Measurements from ENCODE around the gene SMC5. TPM values are rescaled to one million over a fixed set of nuclear protein-coding genes. Genes with fewer than 3 reads are reported as not detected.
A peak's percentile ranks its signal among the peaks of the same experiment; 100 is the strongest.

SMC5 gene
- total and polyA plus RNA-seq, 2 of the 13 experiments (the other 11 are each of a cell fraction or from before 2014, with no cell fraction given), result 7.2 to 26.7 TPM

- TF ChIP-seq ZNF740 (CRISPR knock-in tag; IDR thresholded peaks at IDR 0.05), result no peak
- peak; percentile 73 for TF ChIP-seq PHF20 (CRISPR knock-in tag; IDR thresholded peaks at IDR 0.05)
- TF ChIP-seq, protein P1, sequence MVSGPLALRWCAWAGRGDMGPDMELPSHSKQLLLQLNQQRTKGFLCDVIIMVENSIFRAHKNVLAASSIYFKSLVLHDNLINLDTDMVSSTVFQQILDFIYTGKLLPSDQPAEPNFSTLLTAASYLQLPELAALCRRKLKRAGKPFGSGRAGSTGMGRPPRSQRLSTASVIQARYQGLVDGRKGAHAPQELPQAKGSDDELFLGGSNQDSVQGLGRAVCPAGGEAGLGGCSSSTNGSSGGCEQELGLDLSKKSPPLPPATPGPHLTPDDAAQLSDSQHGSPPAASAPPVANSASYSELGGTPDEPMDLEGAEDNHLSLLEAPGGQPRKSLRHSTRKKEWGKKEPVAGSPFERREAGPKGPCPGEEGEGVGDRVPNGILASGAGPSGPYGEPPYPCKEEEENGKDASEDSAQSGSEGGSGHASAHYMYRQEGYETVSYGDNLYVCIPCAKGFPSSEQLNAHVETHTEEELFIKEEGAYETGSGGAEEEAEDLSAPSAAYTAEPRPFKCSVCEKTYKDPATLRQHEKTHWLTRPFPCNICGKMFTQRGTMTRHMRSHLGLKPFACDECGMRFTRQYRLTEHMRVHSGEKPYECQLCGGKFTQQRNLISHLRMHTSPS (CRISPR knock-in tag; IDR thresholded peaks at IDR 0.05; ENCODE audit: low read depth), result no peak; the same call in 1 of the 2 replicates
- TF ChIP-seq ZNF441 (CRISPR knock-in tag; IDR thresholded peaks at IDR 0.05; ENCODE audit: borderline replicate concordance), result peak; percentile 63; the same call in 1 of the 2 replicates
- TF ChIP-seq ZNF44 (CRISPR knock-in tag; IDR thresholded peaks at IDR 0.05), result peak; percentile 85
- no peak for TF ChIP-seq MAFG (CRISPR knock-in tag; IDR thresholded peaks at IDR 0.05)
- TF ChIP-seq ZNF558 (CRISPR knock-in tag; IDR thresholded peaks at IDR 0.05; ENCODE audit: borderline replicate concordance), result no peak; the same call in 1 of the 2 replicates
- no peak for TF ChIP-seq CEBPB (IDR thresholded peaks at IDR 0.05; ENCODE audit: borderline replicate concordance, low read depth, low read length)
- peak; percentile 78; the same call in 1 of the 2 replicates for TF ChIP-seq TBX2 (CRISPR knock-in tag; IDR thresholded peaks at IDR 0.05; ENCODE audit: borderline replicate concordance)
- no peak for TF ChIP-seq FOXK2 (IDR thresholded peaks at IDR 0.05)
- no peak for TF ChIP-seq CREB3 (CRISPR knock-in tag; IDR thresholded peaks at IDR 0.05)
- TF ChIP-seq ATF7-NPFF (CRISPR knock-in tag; IDR thresholded peaks at IDR 0.05; ENCODE audit: low read depth), result peak; percentile 81; the same call in 1 of the 2 replicates
- TF ChIP-seq PHF21A (CRISPR knock-in tag; IDR thresholded peaks at IDR 0.05), result peak; percentile 49; the same call in 1 of the 2 replicates
- peak; percentile 49; the same call in 1 of the 2 replicates for TF ChIP-seq DR1 (CRISPR knock-in tag; IDR thresholded peaks at IDR 0.05)
- peak; percentile 67; the same call in 1 of the 2 replicates for TF ChIP-seq KAT8 (CRISPR knock-in tag; IDR thresholded peaks at IDR 0.05)
- TF ChIP-seq ZNF580 (CRISPR knock-in tag; IDR thresholded peaks at IDR 0.05; ENCODE audit: borderline replicate concordance, low read depth), result peak; percentile 70; the same call in 1 of the 2 replicates
- TF ChIP-seq CENPX (CRISPR knock-in tag; IDR thresholded peaks at IDR 0.05), result no peak
- TF ChIP-seq SALL1 (CRISPR knock-in tag; IDR thresholded peaks at IDR 0.05), result peak; percentile 86; the same call in 1 of the 2 replicates
- TF ChIP-seq BORCS8-MEF2B (CRISPR knock-in tag; IDR thresholded peaks at IDR 0.05), result peak; percentile 86
- peak; percentile 62; the same call in 1 of the 2 replicates for TF ChIP-seq SMAD9 (CRISPR knock-in tag; IDR thresholded peaks at IDR 0.05)
- TF ChIP-seq PAF1 (CRISPR knock-in tag; IDR thresholded peaks at IDR 0.05), result no peak
- TF ChIP-seq ZMYM4 (CRISPR knock-in tag; IDR thresholded peaks at IDR 0.05), result peak; percentile 84
- peak; percentile 12; the same call in 1 of the 2 replicates for TF ChIP-seq PITX1 (CRISPR knock-in tag; IDR thresholded peaks at IDR 0.05)
- no peak for TF ChIP-seq PTBP1 (IDR thresholded peaks at IDR 0.05; ENCODE audit: low read depth, low read length, poor library complexity, severe bottlenecking)
- TF ChIP-seq TMF1 (CRISPR knock-in tag; IDR thresholded peaks at IDR 0.05; ENCODE audit: low read depth), result peak; percentile 80; the same call in 1 of the 2 replicates
- TF ChIP-seq ZNF160 (CRISPR knock-in tag; IDR thresholded peaks at IDR 0.05), result peak; percentile 23; the same call in 1 of the 2 replicates
Observed at GRCh38 chr9:70258692-70259511, at the start of gene SMC5 (continued).

Measured in HepG2 (cell line).